GM21717 (cell line): ENCODE results near the gene LHX6.

Experiments
- ATAC-seq: cut with Tn5 transposase; IDR thresholded peaks from one replicate; pipeline ENCODE4 v1.9.1; 2021; ENCODE audit warnings: mild to moderate bottlenecking, moderate library complexity; ENCODE audit not compliant: unreplicated experiment

LHX6 gene

DNA sequence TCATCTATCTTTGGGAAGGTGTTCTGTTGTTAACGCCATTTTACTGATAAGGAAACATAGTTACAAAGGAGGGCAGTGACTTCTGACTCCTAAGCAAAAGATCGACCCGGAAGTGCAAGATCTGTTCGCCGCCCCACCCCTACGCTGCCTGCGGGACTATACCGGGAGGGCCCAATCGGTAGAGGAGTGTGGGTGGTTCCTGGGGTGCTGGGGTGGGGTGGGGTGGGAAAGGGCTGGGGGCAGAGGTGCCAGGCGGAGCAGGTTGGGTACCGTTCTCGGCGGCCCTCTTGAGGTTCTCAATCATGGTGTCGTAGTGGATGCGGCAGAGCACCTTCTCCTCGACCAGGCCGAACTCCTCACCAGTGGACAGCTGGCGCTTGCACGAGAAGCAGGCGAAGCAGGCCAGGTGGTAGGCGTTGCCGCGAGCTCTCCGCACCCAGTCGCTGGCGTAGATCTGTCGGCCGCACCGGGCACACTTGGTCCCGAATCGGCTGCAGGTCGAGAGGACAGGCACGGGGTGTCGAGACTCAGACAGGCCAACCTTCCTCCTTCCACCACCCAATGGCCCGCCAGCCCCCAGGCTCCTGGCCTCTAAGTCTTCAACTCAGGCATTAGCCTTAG lies 11.8 kb downstream of the LHX6 start:
- no peak for ATAC-seq

DNA sequence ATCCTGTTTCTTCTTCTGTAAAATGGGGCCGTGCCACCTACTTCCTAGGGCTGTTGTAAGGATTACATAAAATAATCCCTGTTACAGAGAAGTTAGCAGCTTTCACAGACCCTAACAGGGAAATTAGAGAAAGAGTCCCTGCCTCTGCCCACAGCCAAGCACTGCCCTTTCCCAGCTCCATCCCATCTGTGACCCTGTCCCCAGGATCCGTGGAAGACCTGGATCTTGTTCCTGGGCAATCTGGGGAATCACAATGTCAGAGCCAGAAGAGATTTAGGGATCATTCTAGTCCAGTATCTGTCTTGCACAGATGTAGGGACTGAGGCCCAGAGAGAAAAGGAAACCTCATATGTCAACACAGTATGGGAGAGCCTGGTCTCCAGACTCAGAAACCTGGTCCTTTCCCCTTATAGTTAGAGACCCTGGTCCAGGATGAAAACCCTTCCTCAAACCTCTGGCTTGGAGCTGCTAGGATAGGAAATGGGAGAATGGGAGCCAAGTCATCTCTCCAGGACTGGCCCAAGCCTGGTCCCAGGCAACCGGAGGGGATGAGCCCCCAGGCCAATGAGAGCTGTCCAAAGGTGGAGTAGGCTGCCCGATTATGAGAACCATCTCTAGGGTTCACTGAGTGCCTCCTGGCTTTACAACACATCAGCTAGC lies 12.5 kb downstream of the LHX6 start:
- ATAC-seq, result no peak

DNA sequence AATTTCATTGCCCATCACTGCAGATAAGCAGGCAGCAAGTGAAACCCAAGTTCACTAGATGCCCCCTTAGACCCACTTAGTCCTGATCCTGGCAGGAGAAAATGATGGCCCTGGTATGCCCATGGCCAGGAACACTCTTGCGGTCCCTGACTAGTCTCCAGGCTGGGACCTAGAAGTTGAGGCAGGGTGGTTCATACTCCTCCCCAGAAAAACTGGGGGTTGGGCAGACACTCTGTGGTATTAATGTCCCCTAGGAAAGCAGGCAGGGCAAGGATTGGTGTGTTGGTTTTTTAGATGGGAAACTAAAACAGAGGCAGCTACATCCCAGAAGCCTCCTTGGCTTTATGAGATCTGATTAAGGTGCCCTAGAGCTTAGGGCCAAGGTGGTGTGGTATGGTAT lies 13.1 kb downstream of the LHX6 start:
- ATAC-seq, result no peak

DNA sequence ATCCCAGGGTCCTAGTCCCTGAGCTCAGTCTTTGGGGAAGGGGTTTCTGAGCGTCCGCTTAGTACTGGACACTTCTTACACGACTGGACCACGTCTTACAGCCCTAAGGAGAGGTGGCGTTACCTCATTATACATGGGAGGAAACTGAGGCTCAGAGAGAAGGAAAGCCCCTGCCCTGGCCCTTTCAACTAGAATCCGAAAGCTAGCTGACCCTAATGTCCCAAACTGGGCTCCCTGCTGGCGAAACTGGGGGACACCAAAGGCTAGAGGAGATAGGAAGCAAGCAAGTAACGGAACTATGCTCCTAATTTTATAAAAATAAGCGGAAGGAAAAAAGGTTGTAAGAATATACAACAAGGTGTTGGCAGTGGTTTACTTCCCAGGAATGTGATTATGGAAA lies 14.2 kb downstream of the LHX6 start:
- no peak for ATAC-seq

DNA sequence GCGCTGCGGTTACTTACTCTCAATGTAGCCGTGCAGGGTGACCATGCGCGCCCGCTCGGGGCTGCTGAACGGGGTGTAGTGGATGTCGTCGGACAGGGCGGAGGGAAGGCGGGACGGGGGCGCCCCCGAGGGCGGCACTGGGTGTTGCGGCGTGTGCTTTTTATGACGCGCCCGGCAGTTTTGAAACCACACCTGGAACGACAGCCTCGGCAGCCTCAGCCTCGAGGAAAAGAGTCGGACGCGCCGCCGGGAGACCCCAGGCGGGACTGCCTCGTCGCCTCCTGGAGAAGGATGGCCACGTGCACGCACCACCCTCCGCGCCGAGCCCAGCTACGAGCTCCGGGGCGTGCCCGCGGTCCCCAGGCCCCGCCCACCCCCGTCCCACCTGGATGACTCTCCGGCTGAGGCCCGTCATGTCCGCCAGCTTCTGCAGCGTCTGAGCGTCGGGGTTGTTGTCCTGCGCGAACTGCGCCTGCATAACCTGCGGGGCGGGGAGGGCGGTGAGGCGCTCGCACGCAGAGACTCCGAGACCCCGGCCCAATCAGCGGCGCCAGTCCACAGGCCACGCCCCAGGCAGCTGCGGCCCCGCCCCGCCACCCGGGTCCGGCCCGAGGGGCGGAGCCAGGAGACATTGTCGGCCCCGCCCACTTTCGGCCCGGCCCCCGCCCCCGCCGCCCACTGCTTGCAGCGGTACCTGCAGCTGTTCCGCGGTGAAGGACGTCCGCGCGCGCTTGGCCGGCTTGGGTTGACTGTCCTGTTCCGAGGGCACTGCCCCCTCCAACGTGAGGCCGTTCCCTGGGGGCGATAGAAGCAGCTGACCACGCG lies 15.0 kb downstream of the LHX6 start:
- peak; percentile 52 for ATAC-seq

DNA sequence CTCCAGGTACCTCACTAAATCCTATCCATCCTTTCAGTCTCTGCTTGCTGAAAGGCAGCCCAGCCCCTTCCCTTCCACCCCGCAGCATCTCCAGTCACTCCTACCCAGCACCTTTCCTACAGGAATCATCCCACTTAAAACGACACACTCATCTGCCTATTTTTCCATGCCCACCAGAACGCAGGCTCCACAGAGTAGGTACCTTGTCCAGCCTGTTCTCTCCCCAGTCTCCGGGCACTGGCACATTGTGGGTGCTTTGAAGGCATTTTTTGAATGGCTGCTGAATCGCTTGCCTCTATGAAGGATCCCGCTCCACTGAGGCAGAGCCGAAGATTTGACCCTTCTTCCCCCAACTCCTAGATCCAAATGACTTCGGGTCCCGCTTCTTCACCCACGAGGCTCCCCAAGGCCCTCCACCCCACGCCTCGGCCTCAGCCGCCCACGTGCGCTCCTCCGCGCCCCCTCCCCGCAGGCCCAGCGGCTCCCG lies 15.6 kb downstream of the LHX6 start:
- no peak for ATAC-seq

DNA sequence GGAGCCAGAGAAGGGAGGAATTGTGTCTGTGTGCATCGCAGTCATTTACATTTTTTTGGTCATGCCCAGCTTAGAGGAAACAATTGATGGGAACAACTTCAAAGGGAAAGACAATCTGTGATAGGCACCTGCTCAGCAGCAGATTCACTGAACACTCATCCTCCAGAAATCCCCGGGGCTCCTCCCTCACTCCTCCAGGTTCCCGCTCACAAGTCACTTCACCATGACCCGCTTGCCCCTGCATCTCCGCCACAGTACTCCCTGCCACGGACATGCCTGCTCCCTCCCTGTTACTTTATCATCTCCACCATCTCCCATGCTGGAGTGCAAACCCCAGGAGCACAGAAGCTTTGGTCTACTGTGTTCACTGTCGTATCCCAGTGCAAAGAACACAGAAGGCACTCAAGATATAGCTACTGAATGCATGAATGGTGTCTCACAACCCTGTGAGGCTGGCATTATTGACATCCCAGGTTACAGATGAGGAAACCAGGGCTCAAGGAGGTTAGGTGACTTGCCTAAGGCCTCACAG lies 16.2 kb downstream of the LHX6 start:
- ATAC-seq, result no peak

DNA sequence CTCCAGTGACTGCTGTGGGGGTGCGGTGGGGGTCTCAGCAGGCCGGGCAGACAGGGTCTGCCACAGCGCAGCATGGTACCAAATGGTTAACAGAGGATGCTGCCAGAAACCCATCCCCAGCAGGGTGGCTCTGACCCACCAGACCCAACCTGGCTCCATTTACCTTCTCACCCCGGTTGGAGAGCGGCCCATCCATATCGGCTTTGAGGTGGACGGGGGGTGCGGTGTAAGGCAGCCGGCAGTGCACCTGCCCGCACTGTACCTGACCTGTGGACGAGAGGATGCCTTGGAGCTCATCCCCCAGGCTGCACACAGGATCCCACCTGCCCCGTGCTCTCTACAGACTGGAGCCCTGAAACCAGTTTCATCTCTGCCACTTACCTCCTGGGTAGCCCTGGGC lies 19.3 kb downstream of the LHX6 start:
- no peak for ATAC-seq

DNA sequence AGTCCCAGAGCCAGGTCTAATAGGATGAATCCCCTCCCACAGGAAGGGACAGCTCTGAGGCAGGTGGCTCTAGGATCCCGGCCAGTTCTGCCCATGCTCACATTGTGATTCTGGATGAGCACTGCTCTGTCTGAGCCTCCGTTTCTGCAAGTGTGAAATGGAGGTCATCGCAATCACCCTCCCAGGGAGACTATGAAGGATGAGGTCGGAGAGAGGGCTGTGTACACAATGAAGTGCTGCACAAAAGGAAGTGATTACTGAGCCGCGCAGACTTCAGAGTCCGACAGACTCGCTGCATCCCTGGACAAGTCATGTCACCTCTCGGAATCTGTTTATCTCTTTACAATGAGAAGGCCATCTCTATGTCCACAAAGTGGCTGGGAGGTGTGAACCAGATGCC lies 21.7 kb downstream of the LHX6 start:
- ATAC-seq, result no peak

DNA sequence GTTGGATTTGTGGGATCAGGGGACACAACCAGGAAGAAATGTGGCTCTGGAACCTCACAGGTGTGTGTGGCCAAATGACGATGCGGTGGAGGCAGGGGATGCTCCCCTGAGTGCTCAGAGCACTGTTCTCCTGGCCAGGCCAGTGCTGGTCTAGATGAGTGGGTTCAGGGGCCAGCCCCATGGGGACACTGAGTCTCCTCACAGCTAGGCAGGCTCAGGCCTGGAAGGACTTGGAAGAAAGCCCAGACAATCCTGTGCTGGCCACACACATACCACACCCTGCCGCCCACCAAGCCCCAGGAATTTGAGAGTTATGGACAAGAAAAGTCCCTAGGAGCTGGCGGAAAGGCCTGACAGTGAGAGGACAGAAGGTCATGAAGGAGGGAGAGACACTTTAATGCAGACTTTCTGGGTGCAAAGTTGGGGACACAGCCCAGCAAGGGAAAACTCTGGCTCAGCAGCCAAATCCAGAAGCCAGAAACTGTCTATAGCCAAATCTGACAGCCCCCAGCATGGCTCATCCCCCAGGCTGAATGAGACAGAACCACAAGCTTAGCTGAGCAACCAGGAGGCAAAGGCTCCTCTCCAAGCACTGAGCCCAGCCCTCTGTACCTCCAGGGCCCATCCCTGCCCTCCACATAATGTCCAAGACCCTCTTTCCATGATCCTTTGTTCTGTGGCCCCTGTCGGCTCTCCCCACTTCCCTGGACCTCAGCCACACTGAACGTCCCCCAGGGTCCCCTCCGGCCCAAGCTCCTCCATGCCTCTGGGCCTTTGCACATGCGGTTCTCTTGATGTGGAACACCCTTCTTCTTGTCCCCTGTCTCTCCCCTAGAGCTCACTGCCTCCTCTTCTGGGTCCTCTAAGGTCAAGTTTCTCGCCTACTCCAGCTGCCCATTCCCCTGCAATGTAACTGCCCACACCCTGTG lies 22.4 kb downstream of the LHX6 start:
- no peak for ATAC-seq

DNA sequence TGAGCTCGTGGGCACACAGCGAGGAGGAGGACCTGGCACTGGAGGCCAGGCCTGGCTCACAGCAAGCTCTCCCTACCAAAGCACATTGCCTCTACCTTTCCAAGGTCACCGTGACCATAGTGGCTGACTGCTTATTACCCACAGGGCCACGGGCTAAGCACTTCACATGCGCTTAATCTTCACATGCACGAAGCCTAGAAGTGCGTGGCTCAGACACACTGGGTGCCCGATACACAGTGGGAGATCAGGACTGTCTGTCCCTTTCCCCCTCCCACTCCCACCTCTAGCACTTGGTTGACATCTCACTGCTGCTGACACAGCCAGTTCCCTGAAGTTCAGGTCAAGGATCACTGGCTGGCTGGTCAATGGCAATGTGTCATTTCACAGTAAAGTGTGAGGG lies 23.6 kb downstream of the LHX6 start:
- ATAC-seq, result no peak

DNA sequence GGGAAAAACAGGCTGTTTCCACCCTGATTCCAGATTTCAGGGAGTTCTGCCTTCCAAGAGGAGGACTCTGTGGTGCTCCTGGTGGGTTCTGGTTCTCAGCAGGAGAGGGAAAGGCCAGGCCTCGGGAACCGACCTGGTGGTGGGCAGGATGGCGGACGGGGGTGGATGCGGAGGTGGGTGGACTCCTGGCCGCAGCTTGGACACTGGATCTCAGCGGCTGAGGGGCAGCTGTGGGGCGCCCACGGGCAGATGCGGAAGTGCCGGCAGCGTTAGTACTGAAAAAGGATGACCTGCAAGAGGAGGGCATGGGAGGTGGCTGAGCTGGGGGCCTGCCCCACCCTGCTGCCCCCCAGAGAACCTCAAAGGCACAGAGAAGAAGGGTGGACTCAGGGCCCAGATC lies 24.3 kb downstream of the LHX6 start:
- no peak for ATAC-seq

DNA sequence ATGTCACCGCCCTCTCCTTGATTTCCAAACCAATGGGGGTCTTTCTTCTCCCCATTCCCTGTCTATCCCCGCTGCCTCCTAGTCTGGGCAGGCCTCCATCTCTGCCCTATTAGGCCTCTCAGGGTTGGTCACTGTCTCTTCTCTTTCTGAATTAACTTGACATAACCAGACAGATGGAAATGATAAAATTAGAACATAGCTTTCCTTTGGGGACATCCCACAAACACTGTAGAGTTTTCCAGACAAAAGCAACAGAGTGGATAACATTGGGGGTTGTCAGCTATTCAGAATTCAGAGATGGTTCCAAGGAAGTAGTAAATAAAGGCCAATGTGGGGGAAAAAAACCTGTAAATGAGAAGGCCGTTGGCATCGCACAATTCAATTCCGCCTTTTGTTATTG lies 24.7 kb downstream of the LHX6 start:
- no peak for ATAC-seq

DNA sequence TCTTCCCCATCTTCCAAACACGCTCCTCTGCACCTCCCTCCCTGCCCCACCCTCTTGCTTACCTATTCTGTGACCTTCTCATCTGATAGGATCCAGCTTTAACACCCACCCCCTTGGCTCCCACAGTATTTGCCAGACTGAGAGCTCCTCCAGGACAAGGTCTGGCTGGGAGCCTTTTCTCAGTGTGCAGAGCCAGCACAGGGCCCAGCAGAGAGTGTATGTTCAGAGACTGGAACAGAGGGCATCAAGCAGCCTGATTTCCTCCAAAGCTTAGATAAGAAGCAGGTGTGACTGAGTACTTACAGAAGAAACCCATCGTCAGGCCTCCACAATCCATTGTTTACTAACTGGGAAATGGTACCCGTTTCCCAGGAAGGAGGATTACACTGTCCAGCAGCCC lies 26.6 kb downstream of the LHX6 start:
- no peak for ATAC-seq

DNA sequence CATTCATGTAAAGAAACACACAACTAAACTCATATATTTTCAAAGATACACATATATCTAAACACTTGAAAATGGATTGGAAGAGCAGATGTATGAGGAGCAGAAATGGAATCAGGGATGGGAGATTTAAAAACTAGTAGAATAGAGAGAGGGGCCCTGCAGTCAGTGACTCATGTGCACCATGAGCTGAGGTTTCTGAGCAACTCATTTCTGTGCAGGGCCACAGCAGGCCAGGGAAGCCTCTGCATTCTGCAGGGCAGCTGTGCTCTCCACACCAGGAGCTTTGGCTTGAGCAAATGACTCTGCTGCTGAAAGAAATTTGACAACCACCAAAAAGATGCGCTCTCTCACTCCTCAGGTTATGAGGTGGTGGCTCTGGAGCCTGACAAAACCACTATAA lies 27.1 kb downstream of the LHX6 start:
- no peak for ATAC-seq

DNA sequence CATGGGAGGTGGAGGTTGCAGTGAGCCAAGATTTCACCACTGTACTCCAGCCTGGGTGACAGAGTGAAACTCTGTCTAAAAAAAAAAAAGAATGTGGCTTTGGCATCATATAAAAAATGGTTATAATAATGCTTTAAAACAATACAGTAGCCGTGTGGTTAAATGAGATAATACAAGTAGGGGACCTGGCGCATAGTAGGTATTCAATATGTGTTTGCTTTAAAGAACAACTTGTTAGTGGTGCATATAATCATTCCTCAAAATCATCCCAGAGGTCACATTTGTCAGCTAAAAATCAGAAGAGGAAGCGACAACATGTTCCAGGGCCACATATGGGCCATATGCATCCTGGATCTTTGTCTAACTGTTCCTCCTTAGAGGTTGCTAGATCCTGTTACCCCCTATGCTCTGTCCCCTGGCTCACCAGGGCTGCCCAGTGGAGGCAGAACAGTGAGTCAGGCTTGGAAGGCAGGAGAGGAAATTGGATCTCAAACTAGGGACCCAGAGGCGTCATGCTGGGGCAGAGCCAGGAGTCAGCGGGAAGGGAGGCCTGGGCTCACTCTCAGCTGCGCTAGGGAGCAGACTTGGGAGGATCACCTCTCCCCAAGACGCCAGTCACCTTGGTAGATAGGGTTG lies 27.7 kb downstream of the LHX6 start:
- no peak for ATAC-seq

DNA sequence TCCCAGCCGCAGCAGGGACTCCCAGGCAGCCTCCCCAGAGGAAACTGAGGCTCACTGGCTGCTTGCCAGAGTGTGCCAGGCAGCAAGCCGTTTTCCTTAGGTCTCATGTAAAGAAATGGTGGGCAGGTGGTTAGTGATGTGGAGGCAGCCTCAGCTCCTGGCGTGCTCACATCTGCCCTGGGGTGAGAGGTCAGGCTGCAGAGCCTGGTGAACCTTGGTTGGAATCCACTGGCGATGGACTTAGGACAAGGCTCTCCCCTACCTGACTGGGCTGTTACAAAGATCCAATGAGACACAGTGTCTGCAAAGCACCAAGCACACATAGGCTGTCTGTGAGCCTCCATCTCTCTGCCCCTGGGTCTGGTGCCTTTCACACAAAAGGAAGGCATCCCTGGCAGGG lies 30.9 kb downstream of the LHX6 start:
- no peak for ATAC-seq

DNA sequence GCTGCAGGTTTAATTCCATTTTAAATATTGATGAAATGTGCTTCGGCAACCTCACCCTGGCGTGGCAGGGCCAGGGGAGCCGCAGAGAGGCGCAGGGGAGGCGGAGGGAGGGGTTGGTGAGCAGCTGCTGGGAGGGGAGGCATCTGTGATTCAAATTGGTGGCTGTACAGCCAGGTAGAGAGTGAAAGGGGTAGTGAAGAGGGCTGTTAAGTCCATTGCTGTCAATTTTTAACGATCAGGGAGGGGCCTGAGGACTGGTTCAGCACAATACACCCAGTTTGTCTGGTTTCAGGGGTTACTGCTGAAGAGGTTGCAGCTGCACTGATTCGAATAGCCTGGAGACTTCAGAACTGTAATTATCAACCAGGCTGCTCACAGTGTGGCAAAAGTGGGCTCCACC lies 31.3 kb downstream of the LHX6 start:
- no peak for ATAC-seq

DNA sequence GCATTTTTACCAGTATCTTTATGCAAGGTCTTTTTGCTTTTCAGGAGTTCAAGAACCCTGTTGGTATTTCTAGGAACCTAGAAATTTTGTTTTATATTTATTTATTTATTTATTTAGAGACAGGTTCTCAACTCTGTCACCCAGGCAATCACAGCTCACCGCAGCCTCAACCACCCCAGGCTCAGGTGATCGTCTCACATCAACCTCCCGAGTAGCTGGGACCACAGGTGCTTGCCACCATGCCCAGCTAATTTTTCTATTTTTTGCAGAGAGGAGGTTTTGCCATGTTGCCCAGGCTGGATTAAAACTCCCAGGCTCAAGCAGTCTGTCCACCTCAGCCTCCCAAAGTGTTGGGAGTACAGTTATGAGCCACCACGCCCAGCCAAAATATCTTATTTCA lies 32.9 kb downstream of the LHX6 start:
- no peak for ATAC-seq

DNA sequence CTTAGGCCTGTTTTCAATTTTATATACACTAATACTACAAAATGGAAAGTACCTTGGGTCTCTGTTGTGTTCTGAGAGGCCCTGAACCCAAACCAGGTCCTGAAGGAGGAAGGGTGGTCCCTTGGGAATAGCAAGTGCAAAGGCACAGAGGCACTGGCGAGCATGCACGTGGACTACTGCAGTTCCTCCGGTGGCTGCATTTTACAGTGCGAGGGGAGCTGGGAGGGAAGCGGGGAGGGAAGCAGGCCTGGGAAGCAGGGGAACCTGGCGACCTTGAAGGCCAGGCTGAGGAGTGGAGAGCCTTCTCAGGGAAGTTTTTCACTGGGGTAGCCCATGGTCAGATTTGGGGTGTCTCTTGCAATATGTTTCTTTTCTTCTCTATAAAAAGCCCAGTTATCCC lies 35.1 kb downstream of the LHX6 start:
- no peak for ATAC-seq
